B cell (primary cell): Measurements from ENCODE around the gene PDHX. TPM values are rescaled to one million over a fixed set of nuclear protein-coding genes. Genes with fewer than 3 reads are reported as not detected.

Source experiments
- ATAC-seq: fragments of 200-7000 bp; cut with Tn5 transposase; one replicate; pipeline ENCODE4 v1.10.0; 2021; ENCODE audit warnings: low read depth, mild to moderate bottlenecking, moderate number of reproducible peaks, moderate library complexity
- CTCF ChIA-PET: fragments of 350-600 bp; sonication (Branson Sonifier 250); formaldehyde crosslinking; loops from one replicate; lab custom pipeline; 2021; ENCODE audit warnings: antibody characterized with exemption, inconsistent platforms; lab: Charles Lee
- POLR2A ChIA-PET: fragments of 350-600 bp; sonication (Branson Sonifier 250); formaldehyde crosslinking; loops from one replicate; lab custom pipeline; 2021; ENCODE audit warnings: antibody characterized with exemption; lab: Charles Lee
- DNase-seq: peaks from one replicate; pipeline ENCODE4 v3.0.0; 2013
- H2AFZ ChIP-seq: 2 replicates; pipeline ENCODE4 v1.6.1; 2012; ENCODE audit warnings: mild to moderate bottlenecking, low read depth, low read length; ENCODE audit not compliant: insufficient read depth, poor library complexity, severe bottlenecking
- H3K27ac ChIP-seq, 2 donors: 1 replicate in 1 of 2; 2 replicates in 1 of 2; pipeline ENCODE4 v1.5.1; 2012 to 2013; ENCODE audit warnings: low read length in 2 of 2, mild to moderate bottlenecking in 2 of 2, moderate library complexity in 1 of 2
- H3K27me3 ChIP-seq, 4 experiments: fragments of 200-600 bp in 1 of 4; sonication (generic) in 1 of 4; replicated peaks in 1 of 4; 1 replicate in 2 of 4; 2 replicates in 2 of 4; pipeline versions ENCODE4 v1.6.1 to v1.7.0; 2013 to 2016; ENCODE audit warnings: low read length in 3 of 4, mild to moderate bottlenecking in 2 of 4, mixed read lengths in 1 of 4, moderate library complexity in 1 of 4; ENCODE audit not compliant: insufficient read depth in 4 of 4, control insufficient read depth in 3 of 4; ENCODE audit errors: control extremely low read depth in 1 of 4
- H3K36me3 ChIP-seq, 2 experiments: replicated peaks in 1 of 2; 1 replicate in 1 of 2; 2 replicates in 1 of 2; pipeline versions ENCODE4 v1.6.1 to v1.7.1; 2013; ENCODE audit warnings: low read length in 1 of 2; ENCODE audit not compliant: insufficient read depth in 2 of 2, control insufficient read depth in 1 of 2; ENCODE audit errors: control extremely low read depth in 1 of 2, extremely low read depth in 1 of 2
- H3K4me1 ChIP-seq, 2 donors: fragments of 200-600 bp in 1 of 2; sonication (generic) in 1 of 2; 1 replicate in 1 of 2; 2 replicates in 1 of 2; pipeline versions ENCODE4 v1.5.1 to v1.6.1; 2013 to 2017; ENCODE audit warnings: low read length in 2 of 2; ENCODE audit not compliant: control insufficient read depth in 2 of 2, insufficient read depth in 2 of 2
- H3K4me2 ChIP-seq: replicated peaks from 2 replicates; pipeline ENCODE3; 2012; ENCODE audit warnings: mild to moderate bottlenecking, low read depth, low read length; ENCODE audit not compliant: poor library complexity, severe bottlenecking
- H3K4me3 ChIP-seq, 5 experiments: fragments of 200-600 bp in 1 of 5; sonication (generic) in 1 of 5; 1 replicate in 3 of 5; 2 replicates in 2 of 5; pipeline versions ENCODE4 v1.5.1 to v1.7.0; 2011 to 2016; ENCODE audit warnings: low read length in 4 of 5, mild to moderate bottlenecking in 4 of 5, low read depth in 2 of 5, control low read depth in 1 of 5, moderate library complexity in 1 of 5; ENCODE audit not compliant: insufficient read depth in 1 of 5; ENCODE audit errors: control extremely low read depth in 1 of 5, extremely low read depth in 1 of 5
- H3K79me2 ChIP-seq: fragments of 200-600 bp; sonication (generic); one replicate; pipeline ENCODE4 v1.6.0; 2016; ENCODE audit warnings: low read length; ENCODE audit not compliant: control insufficient read depth, insufficient read depth
- H3K9ac ChIP-seq: fragments of 200-600 bp; sonication (generic); 2 replicates; pipeline ENCODE4 v1.6.1; 2017; ENCODE audit warnings: mild to moderate bottlenecking, low read length, moderate library complexity
- H3K9me3 ChIP-seq, 3 donors: one replicate each; pipeline versions ENCODE4 v1.6.1 to v1.7.1; 2013; ENCODE audit warnings: low read length in 2 of 3; ENCODE audit not compliant: control insufficient read depth in 2 of 3, insufficient read depth in 1 of 3; ENCODE audit errors: control extremely low read depth in 1 of 3
- H4K20me1 ChIP-seq: 2 replicates; pipeline ENCODE4 v1.6.0; 2012; ENCODE audit warnings: mild to moderate bottlenecking, low read length; ENCODE audit not compliant: insufficient read depth, control insufficient read depth, poor library complexity, severe bottlenecking
- H3K27ac Mint-ChIP-seq: one replicate; pipeline ENCODE4 v1.8.0; 2021; ENCODE audit warnings: mixed read lengths
- H3K27me3 Mint-ChIP-seq: one replicate; pipeline ENCODE4 v1.8.0; 2021; ENCODE audit warnings: mixed read lengths
- H3K4me1 Mint-ChIP-seq: one replicate; pipeline ENCODE4 v1.8.0; 2021; ENCODE audit warnings: mixed read lengths
- H3K4me3 Mint-ChIP-seq: one replicate; pipeline ENCODE4 v1.8.0; 2021; ENCODE audit warnings: mixed read lengths
- H3K9me3 Mint-ChIP-seq: one replicate; pipeline ENCODE4 v1.8.0; 2022; ENCODE audit warnings: mixed read lengths; ENCODE audit not compliant: insufficient read depth
- EZH2 ChIP-seq: IDR thresholded peaks from 2 replicates; pipeline ENCODE4 v1.6.1; 2012; ENCODE audit warnings: borderline replicate concordance, low read depth, mild to moderate bottlenecking, moderate library complexity, low read length; ENCODE audit not compliant: insufficient read depth, poor library complexity, severe bottlenecking
- WGBS: methylation state at CpG from one replicate; pipeline ENCODE4 v1.1.5; 2013; ENCODE audit warnings: missing lambda C conversion rate; ENCODE audit not compliant: insufficient coverage; 5-methylcytosine and 5-hydroxymethylcytosine counted together
- intact Hi-C: fragments of 100-400 bp; cut with micrococcal nuclease; formaldehyde crosslinking; loops from one replicate; pipeline ENCODE4 v1.10.0; 2022
- polyA plus RNA-seq: library from polyadenylated mRNA; depleted of rRNA; stranded (reverse); fragments of >200 nt; gene quantifications from 2 replicates; pipeline ENCODE4 v1.2.3, GENCODE V29; 2012
- total RNA-seq, 2 donors: library from RNA; stranded (reverse); fragments of 120-200 nt in 1 of 2; gene quantifications; 1 replicate in 1 of 2; 2 replicates in 1 of 2; pipeline versions ENCODE4 v1.2.3 to v1.2.4, GENCODE V29; 2013 to 2022
- TF ChIP-seq, protein P1 (sequence below): fragments of 200-600 bp; IDR thresholded peaks from one replicate; pipeline ENCODE4 v1.8.0; 2022; ENCODE audit warnings: antibody characterized with exemption, mild to moderate bottlenecking

The PDHX gene
- total and polyA plus RNA-seq, 2 donors (not counting 1 experiment from before 2014, with no cell fraction given): 6.2 to 35.4 TPM

- Histone ChIP-seq H3K27ac (no peak overlapping the region), H3K79me2 (no peaks in the 10 kb centered on the region), H2AFZ (no peak overlapping the region), H3K4me1 (peaks cover 18 to 25% of the 10 kb centered on the region in 2 donors), H4K20me1 (no peaks in the 10 kb centered on the region), H3K9me3 (no peaks in the 10 kb centered on the region), H3K4me3 (no peak overlapping the region), H3K27me3 (no peaks in the 10 kb centered on the region), H3K4me2 (peak overlapping the region; percentile 48), H3K9ac (no peak overlapping the region), H3K36me3 (no peaks in the 10 kb centered on the region)
- TF ChIP-seq, protein P1, sequence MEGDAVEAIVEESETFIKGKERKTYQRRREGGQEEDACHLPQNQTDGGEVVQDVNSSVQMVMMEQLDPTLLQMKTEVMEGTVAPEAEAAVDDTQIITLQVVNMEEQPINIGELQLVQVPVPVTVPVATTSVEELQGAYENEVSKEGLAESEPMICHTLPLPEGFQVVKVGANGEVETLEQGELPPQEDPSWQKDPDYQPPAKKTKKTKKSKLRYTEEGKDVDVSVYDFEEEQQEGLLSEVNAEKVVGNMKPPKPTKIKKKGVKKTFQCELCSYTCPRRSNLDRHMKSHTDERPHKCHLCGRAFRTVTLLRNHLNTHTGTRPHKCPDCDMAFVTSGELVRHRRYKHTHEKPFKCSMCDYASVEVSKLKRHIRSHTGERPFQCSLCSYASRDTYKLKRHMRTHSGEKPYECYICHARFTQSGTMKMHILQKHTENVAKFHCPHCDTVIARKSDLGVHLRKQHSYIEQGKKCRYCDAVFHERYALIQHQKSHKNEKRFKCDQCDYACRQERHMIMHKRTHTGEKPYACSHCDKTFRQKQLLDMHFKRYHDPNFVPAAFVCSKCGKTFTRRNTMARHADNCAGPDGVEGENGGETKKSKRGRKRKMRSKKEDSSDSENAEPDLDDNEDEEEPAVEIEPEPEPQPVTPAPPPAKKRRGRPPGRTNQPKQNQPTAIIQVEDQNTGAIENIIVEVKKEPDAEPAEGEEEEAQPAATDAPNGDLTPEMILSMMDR: no peak
- no peak for TF ChIP-seq EZH2
- 74% methylated on average over 6 of the region's 11 CpGs for WGBS
- peak; percentile 19 for ATAC-seq
- DNase-seq: no peak
- POLR2A ChIA-PET: interaction anchor here (1.1 kb wide), 1 partner anchor 290 kb away, joined by 3 read pairs; no protein-coding TSS in a partner anchor
- Mint-ChIP-seq H3K9me3 (peaks cover 4% of the 10 kb centered on the region), H3K4me3 (peak overlapping the region; percentile 75), H3K27me3 (no peaks in the 10 kb centered on the region), H3K27ac (peak overlapping the region; percentile 81), H3K4me1 (peaks cover 36% of the 10 kb centered on the region)
- CTCF ChIA-PET: interaction anchor here (0.7 to 1.9 kb wide), 9 partner anchors 13 to 137 kb away, joined by 3 to 5 read pairs (median 4); no protein-coding TSS in a partner anchor
- intact Hi-C loops: loop anchor here (1.0 to 2.0 kb wide), 2 partner anchors 10 to 18 kb away; no protein-coding TSS in a partner anchor
Observed at GRCh38 chr11:35030716-35031213, 114.3 kb downstream of the PDHX start.

DNA sequence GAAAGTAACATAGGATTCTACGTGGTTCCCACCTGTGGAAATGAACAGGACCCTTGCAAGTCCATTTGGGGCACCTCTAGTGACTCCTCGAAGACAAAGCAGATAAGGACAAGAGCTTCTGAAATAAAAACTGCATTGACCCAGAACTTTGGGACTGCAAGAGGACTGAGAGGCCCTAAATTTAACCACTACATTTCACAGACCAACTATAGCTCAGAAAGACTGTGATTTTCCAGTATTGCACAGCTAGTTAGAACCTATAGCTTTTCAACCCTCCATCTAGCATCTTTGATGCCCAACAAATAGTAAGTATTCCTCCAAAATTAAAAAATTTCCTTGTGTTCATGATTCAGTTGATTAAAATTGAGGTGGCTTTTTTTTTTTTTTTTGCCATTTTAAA lies 114.9 kb downstream of the PDHX start:
- H3K4me2 ChIP-seq: no peak overlapping the region
- intact Hi-C loops: loop anchor here (2.0 kb wide), 1 partner anchor 19 kb away; no protein-coding TSS in a partner anchor
- Mint-ChIP-seq H3K9me3 (peaks cover 4% of the 10 kb centered on the region), H3K4me1 (peaks cover 38% of the 10 kb centered on the region), H3K27ac (no peak overlapping the region), H3K27me3 (no peaks in the 10 kb centered on the region), H3K4me3 (no peak overlapping the region)
- no peak overlapping the region for H2AFZ ChIP-seq
- CTCF ChIA-PET: interaction anchor here (0.7 to 1.5 kb wide), 7 partner anchors 23 to 136 kb away, joined by 3 to 5 read pairs (median 3); no protein-coding TSS in a partner anchor
- H3K36me3 ChIP-seq: no peaks in the 10 kb centered on the region
- H3K9ac ChIP-seq: no peak overlapping the region
- H4K20me1 ChIP-seq: no peaks in the 10 kb centered on the region
- H3K79me2 ChIP-seq: no peaks in the 10 kb centered on the region
- DNase-seq: no peak
- no peaks in the 10 kb centered on the region for H3K27me3 ChIP-seq
- peaks cover 0 to 1% (median 0%) of the 10 kb centered on the region in 3 donors for H3K9me3 ChIP-seq
- TF ChIP-seq, protein P1: no peak
- no peak for TF ChIP-seq EZH2
- no peak for ATAC-seq
- no peak overlapping the region for H3K4me3 ChIP-seq
- H3K4me1 ChIP-seq: peaks cover 24 to 31% of the 10 kb centered on the region in 2 donors
- POLR2A ChIA-PET: no interaction called here
- WGBS: 100% methylated on average over 2 of the region's 2 CpGs
- no peak overlapping the region for H3K27ac ChIP-seq
